ENCODE data around the gene ZNF66. TPM values are rescaled to one million over a fixed set of nuclear protein-coding genes. Genes with fewer than 3 reads are reported as not detected.
"Not testable (repeated sequence)": the region's sequence is repeated elsewhere in the genome, so short reads cannot be mapped to it uniquely, and the experiment has no call there.

ZNF66 gene
- total and polyA plus RNA-seq, 2 donors (not counting 3 experiments of a cell fraction or from before 2014, with no cell fraction given) = 1.5 to 4.0 TPM

DNA sequence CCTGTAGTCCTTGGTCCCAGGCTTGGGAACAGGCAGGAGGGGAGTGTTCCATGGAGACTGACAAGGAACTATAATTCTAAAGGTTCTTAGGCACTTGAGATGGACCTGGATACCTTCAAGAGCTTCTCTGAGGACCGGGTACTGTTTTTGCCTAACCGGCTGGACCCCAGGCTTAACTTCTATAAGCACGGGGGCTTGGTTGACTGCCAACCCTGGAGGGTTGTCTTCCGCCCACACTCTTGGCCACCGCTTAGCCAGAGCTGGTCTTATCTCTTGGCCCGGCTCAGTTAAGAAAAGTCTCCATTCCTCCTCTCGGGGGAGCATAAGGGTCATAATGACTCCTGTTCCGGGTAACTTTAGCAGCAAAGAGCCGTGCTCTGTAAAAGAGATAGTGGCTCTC, 23.8 kb upstream of the ZNF66 start:
- BruUV-seq (replicated peaks); DNase-seq (ENCODE audit: low read depth, low spot score); H4K20me1 ChIP-seq (replicated peaks; ENCODE audit: control insufficient read depth, extremely low read depth, insufficient read depth, low read length); CTCF ChIA-PET; intact Hi-C loops (cut with micrococcal nuclease); H3K4me3 ChIP-seq (replicated peaks in 1 of 3; ENCODE audit: insufficient read depth in 1 of 3, low read depth in 1 of 3, low read length in 3 of 3); POLR2A ChIA-PET; H3K4me2 ChIP-seq (ENCODE audit: insufficient read depth, low read length); H3K36me3 ChIP-seq (ENCODE audit: control insufficient read depth in 2 of 2, extremely low read depth in 1 of 2, insufficient read depth in 2 of 2, low read length in 2 of 2); H3K79me2 ChIP-seq (ENCODE audit: control insufficient read depth, insufficient read depth, low read length); H3K4me1 ChIP-seq (ENCODE audit: control insufficient read depth, extremely low read depth, insufficient read depth, low read length); H3K9me1 ChIP-seq (replicated peaks; ENCODE audit: control insufficient read depth, extremely low read depth, insufficient read depth, low read length); H3K9me3 ChIP-seq (replicated peaks; ENCODE audit: control insufficient read depth, insufficient read depth, low read length); dilution Hi-C loops (cut with MboI; ENCODE audit: extremely low pct_ligation_motif_present, low sequenced_read_pairs); H3K9ac ChIP-seq (replicated peaks; ENCODE audit: extremely low read depth, insufficient read depth, low read length); H3K27ac ChIP-seq (ENCODE audit: insufficient read depth, low read depth, low read length); H3K27me3 ChIP-seq (ENCODE audit: control insufficient read depth in 2 of 2, insufficient read depth in 2 of 2, low read length in 2 of 2); H2AFZ ChIP-seq (ENCODE audit: low read depth, low read length); FAIRE-seq: not testable (repeated sequence)

DNA sequence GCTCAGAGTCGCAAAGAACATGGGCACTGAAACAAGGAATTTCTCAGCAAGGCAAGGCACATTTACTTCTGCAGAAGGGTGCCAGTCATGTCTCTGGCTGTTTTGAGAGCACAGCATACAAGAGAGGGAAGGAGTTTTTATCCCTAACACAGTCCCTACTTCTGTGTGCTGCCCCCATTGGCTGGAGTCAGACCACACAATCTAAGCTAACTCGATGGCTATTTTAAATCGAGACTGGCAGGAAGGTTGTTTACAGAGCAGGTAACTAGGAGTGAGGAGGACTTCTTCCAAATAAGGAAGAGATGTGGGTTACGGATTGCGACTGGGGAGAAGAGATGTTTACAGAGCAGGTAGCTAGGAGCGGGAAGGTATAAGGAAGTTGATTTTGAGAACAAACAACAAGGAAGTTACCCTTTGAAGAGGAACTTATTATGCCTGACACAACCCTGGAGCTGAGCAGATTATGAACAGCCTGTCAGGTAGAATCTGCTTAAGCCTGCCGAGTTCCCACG, 6.8 kb upstream of the ZNF66 start:
- H3K27ac ChIP-seq (ENCODE audit: insufficient read depth, low read depth, low read length); H3K9me3 ChIP-seq (replicated peaks; ENCODE audit: control insufficient read depth, insufficient read depth, low read length); H3K4me1 ChIP-seq (ENCODE audit: control insufficient read depth, extremely low read depth, insufficient read depth, low read length); dilution Hi-C loops (cut with MboI; ENCODE audit: extremely low pct_ligation_motif_present, low sequenced_read_pairs); DNase-seq (ENCODE audit: low read depth, low spot score); H3K4me3 ChIP-seq (replicated peaks in 1 of 3; ENCODE audit: insufficient read depth in 1 of 3, low read depth in 1 of 3, low read length in 3 of 3); H3K9ac ChIP-seq (replicated peaks; ENCODE audit: extremely low read depth, insufficient read depth, low read length); H3K36me3 ChIP-seq (ENCODE audit: control insufficient read depth in 2 of 2, extremely low read depth in 1 of 2, insufficient read depth in 2 of 2, low read length in 2 of 2); H3K27me3 ChIP-seq (ENCODE audit: control insufficient read depth in 2 of 2, insufficient read depth in 2 of 2, low read length in 2 of 2); intact Hi-C loops (cut with micrococcal nuclease); H3K9me1 ChIP-seq (replicated peaks; ENCODE audit: control insufficient read depth, extremely low read depth, insufficient read depth, low read length); H3K79me2 ChIP-seq (ENCODE audit: control insufficient read depth, insufficient read depth, low read length); H4K20me1 ChIP-seq (replicated peaks; ENCODE audit: control insufficient read depth, extremely low read depth, insufficient read depth, low read length); FAIRE-seq; BruUV-seq (replicated peaks); H3K4me2 ChIP-seq (ENCODE audit: insufficient read depth, low read length); H2AFZ ChIP-seq (ENCODE audit: low read depth, low read length); POLR2A ChIA-PET; CTCF ChIA-PET: not testable (repeated sequence)

DNA sequence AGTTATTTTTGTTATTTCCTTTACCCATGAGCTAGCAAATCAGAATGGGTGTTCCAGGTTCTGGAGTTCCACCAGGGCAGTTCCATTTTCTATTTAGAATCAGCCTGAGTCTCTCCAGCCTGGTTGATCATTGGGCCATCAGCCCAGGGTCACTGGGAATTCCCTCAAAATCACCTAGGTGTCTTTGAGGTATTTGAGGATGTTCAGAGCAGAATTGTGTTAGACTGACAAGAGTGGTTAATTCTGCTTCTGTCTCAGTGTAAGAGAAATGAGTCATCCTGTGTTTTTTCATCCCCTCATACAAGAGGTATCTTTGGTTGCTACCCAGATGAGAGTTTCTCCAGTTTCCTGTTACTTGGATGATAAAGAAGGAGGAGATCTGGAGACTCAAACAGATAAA, 11.7 kb downstream of the ZNF66 start:
- Histone ChIP-seq H3K36me3 (ENCODE audit: control insufficient read depth in 2 of 2, extremely low read depth in 1 of 2, insufficient read depth in 2 of 2, low read length in 2 of 2) (no peaks in the 10 kb centered on the region), H2AFZ (ENCODE audit: low read depth, low read length) (no peak overlapping the region), H3K4me3 (replicated peaks in 1 of 3; ENCODE audit: insufficient read depth in 1 of 3, low read depth in 1 of 3, low read length in 3 of 3) (no peak overlapping the region), H3K4me1 (ENCODE audit: control insufficient read depth, extremely low read depth, insufficient read depth, low read length) (no peaks in the 10 kb centered on the region), H3K27ac (ENCODE audit: insufficient read depth, low read depth, low read length) (no peak overlapping the region), H3K9me1 (replicated peaks; ENCODE audit: control insufficient read depth, extremely low read depth, insufficient read depth, low read length) (no peaks in the 10 kb centered on the region), H3K4me2 (ENCODE audit: insufficient read depth, low read length) (no peak overlapping the region), H3K27me3 (ENCODE audit: control insufficient read depth in 2 of 2, insufficient read depth in 2 of 2, low read length in 2 of 2) (no peaks in the 10 kb centered on the region), H3K9ac (replicated peaks; ENCODE audit: extremely low read depth, insufficient read depth, low read length) (no peak overlapping the region), H4K20me1 (replicated peaks; ENCODE audit: control insufficient read depth, extremely low read depth, insufficient read depth, low read length) (no peaks in the 10 kb centered on the region), H3K9me3 (replicated peaks; ENCODE audit: control insufficient read depth, insufficient read depth, low read length) (no peaks in the 10 kb centered on the region), H3K79me2 (ENCODE audit: control insufficient read depth, insufficient read depth, low read length) (no peaks in the 10 kb centered on the region)
- POLR2A ChIA-PET = no interaction called here
- no TSS peak for BruUV-seq (replicated peaks)
- no peak for FAIRE-seq
- CTCF ChIA-PET = no interaction called here
- intact Hi-C loops (cut with micrococcal nuclease) (no loop called here), dilution Hi-C loops (cut with MboI; ENCODE audit: extremely low pct_ligation_motif_present, low sequenced_read_pairs) (no loop called here)
- TF ChIP-seq, protein P1, sequence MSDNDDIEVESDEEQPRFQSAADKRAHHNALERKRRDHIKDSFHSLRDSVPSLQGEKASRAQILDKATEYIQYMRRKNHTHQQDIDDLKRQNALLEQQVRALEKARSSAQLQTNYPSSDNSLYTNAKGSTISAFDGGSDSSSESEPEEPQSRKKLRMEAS (IDR thresholded peaks at IDR 0.05; ENCODE audit: insufficient read depth, insufficient read length) = no peak
- TF ChIP-seq MYC (IDR thresholded peaks at IDR 0.05; ENCODE audit: low read depth, low read length) (no peak), GATA2 (IDR thresholded peaks at IDR 0.05; ENCODE audit: insufficient read depth, insufficient read length, low read depth, low read length) (no peak), POLR2A (IDR thresholded peaks at IDR 0.05; ENCODE audit: low read depth, low read length) (no peak), FOS (IDR thresholded peaks at IDR 0.05; ENCODE audit: borderline replicate concordance, insufficient read depth, low read length) (no peak), JUN (IDR thresholded peaks at IDR 0.05; ENCODE audit: borderline replicate concordance, insufficient read depth, insufficient read length, low read depth) (no peak), EZH2 (IDR thresholded peaks at IDR 0.05; ENCODE audit: borderline replicate concordance, low read depth, low read length, severe bottlenecking) (no peak), POLR2AphosphoS5 (IDR thresholded peaks at IDR 0.05; ENCODE audit: insufficient read depth, low read depth, low read length) (no peak)
- TF ChIP-seq, protein P2, sequence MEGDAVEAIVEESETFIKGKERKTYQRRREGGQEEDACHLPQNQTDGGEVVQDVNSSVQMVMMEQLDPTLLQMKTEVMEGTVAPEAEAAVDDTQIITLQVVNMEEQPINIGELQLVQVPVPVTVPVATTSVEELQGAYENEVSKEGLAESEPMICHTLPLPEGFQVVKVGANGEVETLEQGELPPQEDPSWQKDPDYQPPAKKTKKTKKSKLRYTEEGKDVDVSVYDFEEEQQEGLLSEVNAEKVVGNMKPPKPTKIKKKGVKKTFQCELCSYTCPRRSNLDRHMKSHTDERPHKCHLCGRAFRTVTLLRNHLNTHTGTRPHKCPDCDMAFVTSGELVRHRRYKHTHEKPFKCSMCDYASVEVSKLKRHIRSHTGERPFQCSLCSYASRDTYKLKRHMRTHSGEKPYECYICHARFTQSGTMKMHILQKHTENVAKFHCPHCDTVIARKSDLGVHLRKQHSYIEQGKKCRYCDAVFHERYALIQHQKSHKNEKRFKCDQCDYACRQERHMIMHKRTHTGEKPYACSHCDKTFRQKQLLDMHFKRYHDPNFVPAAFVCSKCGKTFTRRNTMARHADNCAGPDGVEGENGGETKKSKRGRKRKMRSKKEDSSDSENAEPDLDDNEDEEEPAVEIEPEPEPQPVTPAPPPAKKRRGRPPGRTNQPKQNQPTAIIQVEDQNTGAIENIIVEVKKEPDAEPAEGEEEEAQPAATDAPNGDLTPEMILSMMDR (IDR thresholded peaks at IDR 0.05; ENCODE audit: extremely low read depth in 1 of 2, insufficient read depth in 1 of 2, low read depth in 1 of 2, low read length in 2 of 2) = no peak
- no peak for DNase-seq (ENCODE audit: low read depth, low spot score)

Measured in endothelial cell of umbilical vein (primary cell).